Stimulated activated CD4-positive, alpha-beta T cell treated with anti-CD3 and anti-CD28 coated beads, TNF-alpha, amount 100 ng/mL, for 48 hours (primary cell): ENCODE measurements around the gene TNFSF11.

Experiments used
- DNase-seq, 3 donors: peaks; one replicate each; pipeline ENCODE4 v3.0.0-alpha.2; 2020; ENCODE audit warnings: low read depth in 3 of 3

The TNFSF11 gene

GRCh38 chr13:42611086-42611779 lies 37.3 kb downstream of the TNFSF11 start:
- DNase-seq, result no peak

DNA sequence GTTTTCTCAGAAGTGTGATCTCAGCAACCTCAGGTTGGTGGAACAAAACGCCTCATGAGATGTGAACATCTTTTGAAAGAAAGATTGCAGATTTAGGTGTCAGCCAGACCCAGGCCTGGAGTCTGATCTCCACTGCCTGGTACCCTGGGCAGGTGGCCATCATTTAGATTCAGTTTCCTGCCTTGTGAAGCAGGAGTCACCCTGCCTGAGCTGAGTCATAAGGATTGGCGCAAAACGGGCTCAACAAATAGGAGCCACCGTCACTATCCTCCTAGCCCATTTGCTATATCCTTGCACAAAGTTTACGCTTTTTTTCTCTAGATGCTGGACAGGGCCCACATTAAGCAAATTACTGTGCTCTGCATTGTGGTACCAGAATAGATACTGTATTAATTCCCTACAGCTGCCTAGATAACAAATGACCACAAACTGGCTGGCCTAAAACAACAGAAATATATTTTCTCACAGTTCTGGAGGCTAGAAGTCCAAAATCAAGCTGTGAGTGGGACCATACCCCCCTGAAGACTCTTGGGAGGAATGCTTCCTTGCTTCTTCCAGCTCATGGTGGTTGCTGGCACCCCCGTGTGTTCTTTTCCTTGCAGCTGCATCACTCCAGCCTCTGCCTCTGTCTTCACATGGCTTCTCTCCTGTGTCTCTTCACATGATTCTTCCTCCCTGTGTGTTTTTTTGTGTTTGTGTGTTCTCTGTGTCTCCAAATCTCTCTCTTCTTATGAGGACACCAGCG lies 38.2 kb downstream of the TNFSF11 start:
- no peak for DNase-seq

DNA sequence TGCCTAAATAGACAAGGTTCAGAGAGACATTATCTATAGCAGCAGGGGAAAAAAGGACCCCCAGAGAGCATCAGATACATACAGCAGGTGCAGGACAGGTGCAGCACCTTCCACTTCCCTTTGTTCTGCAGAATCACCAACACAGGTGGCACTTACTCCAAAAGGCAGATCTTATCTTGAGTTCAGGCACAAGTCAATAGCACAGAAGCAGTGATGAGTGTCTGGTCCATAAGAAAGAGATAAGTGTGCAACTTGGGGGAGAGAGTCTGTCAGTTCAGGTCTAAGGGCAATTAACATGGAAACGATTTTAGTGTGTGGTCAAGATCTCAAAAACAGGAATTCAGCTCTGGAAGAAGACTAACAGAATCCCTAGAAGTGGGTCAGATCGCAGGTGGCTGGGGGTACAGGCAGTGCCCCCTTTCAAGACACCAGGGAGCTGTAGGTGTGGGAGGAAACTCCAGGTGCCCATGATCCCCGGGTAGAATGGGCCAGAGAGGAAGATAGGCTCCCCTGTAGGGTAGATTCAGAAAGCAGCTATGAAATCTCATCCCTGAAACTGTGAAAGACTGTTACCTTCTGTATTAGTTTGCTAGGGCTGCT lies 40.6 kb downstream of the TNFSF11 start:
- DNase-seq, result no peak

- no peak for DNase-seq
Measured at GRCh38 chr13:42615691-42616090, 41.7 kb downstream of the TNFSF11 start.

GRCh38 chr13:42617221-42617620 lies 43.3 kb downstream of the TNFSF11 start:
- DNase-seq, result no peak

GRCh38 chr13:42623916-42624315 lies 50.0 kb downstream of the TNFSF11 start:
- no peak for DNase-seq

- DNase-seq, result no peak
Measured at GRCh38 chr13:42625611-42626010, 51.7 kb downstream of the TNFSF11 start.

GRCh38 chr13:42626176-42626860 lies 52.4 kb downstream of the TNFSF11 start:
- DNase-seq, result no peak

GRCh38 chr13:42628666-42629065 lies 54.7 kb downstream of the TNFSF11 start:
- DNase-seq, result no peak

DNA sequence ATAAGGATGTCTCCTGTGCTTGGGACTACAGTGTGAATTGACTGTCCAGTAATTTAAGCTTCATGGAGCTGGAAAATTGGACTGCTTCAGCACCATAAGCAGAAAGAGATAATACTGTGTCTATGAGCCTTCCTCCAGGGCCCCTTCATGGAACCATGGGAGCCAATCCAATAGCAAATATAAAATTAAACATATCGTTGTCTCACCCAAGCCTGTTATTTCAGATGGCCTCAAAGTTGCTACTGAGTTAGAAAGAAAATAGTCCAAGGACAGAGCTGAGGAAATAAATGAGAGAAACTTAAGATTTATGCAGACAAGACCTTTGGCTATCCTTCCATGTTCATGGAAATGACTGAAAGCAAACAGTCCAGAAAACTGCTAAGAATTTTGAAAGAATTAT lies 57.2 kb downstream of the TNFSF11 start:
- no peak for DNase-seq

GRCh38 chr13:42633495-42633894 lies 59.5 kb downstream of the TNFSF11 start:
- DNase-seq, result no peak

DNA sequence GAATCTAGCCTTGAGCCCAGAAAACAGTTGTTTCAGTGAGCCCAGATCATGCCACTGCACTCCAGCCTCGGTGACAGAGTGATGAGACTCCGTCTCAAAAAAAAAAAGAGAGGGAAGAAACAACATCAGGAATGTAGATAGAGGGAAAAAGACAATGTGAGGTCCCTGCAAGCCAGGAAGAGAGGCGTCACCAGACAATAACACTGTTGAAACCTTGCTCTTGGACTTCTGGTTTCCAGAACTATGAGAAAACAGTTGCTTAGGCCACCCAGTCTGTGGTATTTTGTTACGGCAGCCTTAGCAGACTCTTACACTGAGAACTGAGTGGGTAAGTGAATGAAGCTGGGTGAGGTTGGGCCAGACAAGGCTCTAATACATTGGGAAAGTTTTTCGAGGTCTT lies 64.1 kb downstream of the TNFSF11 start:
- no peak for DNase-seq

GRCh38 chr13:42638886-42639285 lies 64.9 kb downstream of the TNFSF11 start:
- DNase-seq, result no peak

DNA sequence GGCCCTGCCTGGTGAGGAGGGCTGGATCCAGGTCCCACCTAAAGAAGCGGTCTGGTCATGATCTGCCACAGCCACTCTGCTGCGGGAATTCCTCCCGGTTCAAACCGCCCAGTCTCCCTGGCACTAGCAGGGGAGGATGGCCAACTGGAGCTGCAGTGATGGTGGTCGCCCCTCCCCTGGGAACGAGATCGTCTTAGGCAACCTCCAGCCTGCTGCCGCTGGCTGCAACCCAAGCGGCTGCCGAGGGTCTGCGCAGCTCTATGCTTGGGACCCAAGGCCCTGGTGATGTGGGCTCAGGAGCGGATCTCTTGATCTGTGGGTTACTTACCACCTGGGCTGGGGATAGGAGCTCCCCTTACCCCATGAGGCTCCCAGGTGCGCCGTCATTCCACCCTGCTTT lies 69.1 kb downstream of the TNFSF11 start:
- DNase-seq, result no peak

- no peak for DNase-seq
Measured at GRCh38 chr13:42644841-42645240, 70.9 kb downstream of the TNFSF11 start.

DNA sequence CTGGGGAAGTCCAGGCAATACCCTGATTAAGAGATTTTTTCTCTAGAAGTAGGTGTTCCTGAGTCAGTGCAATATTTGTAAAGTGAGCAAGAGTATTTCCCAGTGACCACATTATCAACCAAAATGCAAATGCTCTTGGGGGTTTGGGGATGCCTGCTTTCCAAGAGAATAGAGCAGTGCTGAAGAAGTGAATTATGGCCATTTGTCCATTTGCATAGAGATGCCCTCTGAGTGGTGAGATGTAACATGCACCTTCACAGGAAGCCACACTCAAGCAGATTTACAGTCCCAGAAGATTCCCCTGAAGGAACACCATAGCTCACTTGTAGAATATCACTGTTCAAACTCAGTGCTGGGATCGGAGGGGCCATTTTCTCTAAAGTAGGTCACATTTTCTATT lies 71.8 kb downstream of the TNFSF11 start:
- DNase-seq, result no peak

GRCh38 chr13:42649141-42649540 lies 75.2 kb downstream of the TNFSF11 start:
- DNase-seq, result no peak

GRCh38 chr13:42649831-42650230 lies 75.9 kb downstream of the TNFSF11 start:
- DNase-seq, result no peak

GRCh38 chr13:42650506-42650905 lies 76.6 kb downstream of the TNFSF11 start:
- no peak for DNase-seq

DNA sequence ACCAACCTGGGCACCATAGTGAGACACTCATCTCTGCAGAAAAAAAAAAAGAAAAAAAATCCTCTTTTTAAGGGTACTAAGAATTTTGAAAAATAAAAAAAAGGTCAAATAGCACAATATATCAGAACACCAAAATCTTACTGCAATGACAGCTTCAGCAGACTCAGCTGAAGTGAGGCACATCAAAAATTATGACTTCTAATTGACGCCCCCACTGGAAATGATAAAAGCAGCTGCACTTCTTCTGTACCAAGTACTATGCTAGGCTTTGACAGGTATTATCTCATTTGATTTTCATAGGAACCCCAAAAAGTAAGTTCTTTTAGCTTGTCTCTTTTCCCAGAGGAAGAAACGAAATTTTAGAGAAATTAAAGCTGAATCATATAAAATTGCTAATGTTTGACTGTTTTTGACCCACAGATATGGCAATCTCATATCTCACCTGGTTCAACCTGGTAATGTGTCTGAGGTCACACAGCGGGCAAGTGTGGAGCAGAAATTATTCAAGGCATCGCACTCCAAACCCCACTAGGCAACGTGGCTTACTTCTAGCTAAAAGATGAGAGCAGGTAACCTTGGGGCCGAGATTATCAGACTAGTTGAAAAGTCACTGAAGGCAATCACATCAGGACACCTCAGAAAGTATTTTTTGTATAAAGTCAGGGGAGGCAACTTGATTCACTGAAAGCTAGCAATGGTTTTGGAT lies 78.1 kb downstream of the TNFSF11 start:
- DNase-seq, result no peak

- DNase-seq, result no peak
Measured at GRCh38 chr13:42652642-42653415, 78.9 kb downstream of the TNFSF11 start.
